Measurements from ENCODE around the gene NPTX1. TPM values are rescaled to one million over a fixed set of nuclear protein-coding genes. Genes with fewer than 3 reads are reported as not detected.

Gene NPTX1
- total RNA-seq, 2 experiments from 2014 or later, result 0.22 TPM; not detected in 1

DNA sequence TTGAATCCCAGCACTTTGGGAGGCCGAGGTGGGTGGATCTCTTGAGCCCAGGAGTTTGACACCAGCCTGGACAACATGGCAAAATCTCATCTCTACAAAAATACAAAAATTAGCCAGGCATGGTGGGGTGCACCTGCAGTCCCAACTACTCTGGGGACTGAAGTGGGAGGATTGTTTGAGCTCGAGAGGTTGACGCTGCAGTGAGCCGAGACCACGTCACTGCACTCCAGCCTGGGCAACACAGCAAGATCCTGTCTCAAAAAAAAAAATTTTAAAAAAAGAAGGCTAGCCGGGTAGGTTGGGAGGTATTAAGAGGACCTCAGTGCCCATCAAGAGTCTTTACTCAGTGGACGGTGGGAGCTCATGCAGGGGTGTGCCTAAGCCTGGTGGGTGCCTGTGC, 3.8 kb upstream of the NPTX1 start:
- ChIA-PET CTCF (ENCODE audit: unreplicated experiment) (interaction anchor here (0.5 kb wide), 1 partner anchor 651 kb away, joined by 3 read pairs; no protein-coding TSS in a partner anchor), POLR2A (no interaction called here)
- Histone ChIP-seq H4K20me1 (ENCODE audit: insufficient read depth, low read length) (no peaks in the 10 kb centered on the region), H2AFZ (ENCODE audit: low read length) (no peak overlapping the region), H3K36me3 (ENCODE audit: insufficient read depth, low read length) (no peaks in the 10 kb centered on the region), H3K9me2 (ENCODE audit: insufficient read depth, low read length) (no peaks in the 10 kb centered on the region), H3K4me1 (ENCODE audit: insufficient read depth, low read length, poor library complexity, severe bottlenecking) (peaks cover 11% of the 10 kb centered on the region), H3K4me2 (ENCODE audit: low read length) (no peak overlapping the region), H3K27ac (ENCODE audit: low read depth, low read length, poor library complexity, severe bottlenecking) (no peak overlapping the region), H3K79me2 (ENCODE audit: insufficient read depth, low read depth, low read length) (no peaks in the 10 kb centered on the region), H3K4me3 (ENCODE audit: low read depth, low read length, poor library complexity, severe bottlenecking) (no peak overlapping the region), H3K9me3 (ENCODE audit: low read length) (no peaks in the 10 kb centered on the region)
- no peak for TF ChIP-seq EZH2phosphoT487 (IDR thresholded peaks at IDR 0.05; ENCODE audit: borderline replicate concordance, low read depth, low read length)
- TF ChIP-seq, protein P1, sequence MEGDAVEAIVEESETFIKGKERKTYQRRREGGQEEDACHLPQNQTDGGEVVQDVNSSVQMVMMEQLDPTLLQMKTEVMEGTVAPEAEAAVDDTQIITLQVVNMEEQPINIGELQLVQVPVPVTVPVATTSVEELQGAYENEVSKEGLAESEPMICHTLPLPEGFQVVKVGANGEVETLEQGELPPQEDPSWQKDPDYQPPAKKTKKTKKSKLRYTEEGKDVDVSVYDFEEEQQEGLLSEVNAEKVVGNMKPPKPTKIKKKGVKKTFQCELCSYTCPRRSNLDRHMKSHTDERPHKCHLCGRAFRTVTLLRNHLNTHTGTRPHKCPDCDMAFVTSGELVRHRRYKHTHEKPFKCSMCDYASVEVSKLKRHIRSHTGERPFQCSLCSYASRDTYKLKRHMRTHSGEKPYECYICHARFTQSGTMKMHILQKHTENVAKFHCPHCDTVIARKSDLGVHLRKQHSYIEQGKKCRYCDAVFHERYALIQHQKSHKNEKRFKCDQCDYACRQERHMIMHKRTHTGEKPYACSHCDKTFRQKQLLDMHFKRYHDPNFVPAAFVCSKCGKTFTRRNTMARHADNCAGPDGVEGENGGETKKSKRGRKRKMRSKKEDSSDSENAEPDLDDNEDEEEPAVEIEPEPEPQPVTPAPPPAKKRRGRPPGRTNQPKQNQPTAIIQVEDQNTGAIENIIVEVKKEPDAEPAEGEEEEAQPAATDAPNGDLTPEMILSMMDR (conservative IDR thresholded peaks at IDR 0.05; ENCODE audit: low read length), result no peak
- intact Hi-C loops (cut with micrococcal nuclease; ENCODE audit: unreplicated experiment), result no loop called here
- no peak for DNase-seq (ENCODE audit: low spot score)
- BruUV-seq (replicated peaks), result no TSS peak

DNA sequence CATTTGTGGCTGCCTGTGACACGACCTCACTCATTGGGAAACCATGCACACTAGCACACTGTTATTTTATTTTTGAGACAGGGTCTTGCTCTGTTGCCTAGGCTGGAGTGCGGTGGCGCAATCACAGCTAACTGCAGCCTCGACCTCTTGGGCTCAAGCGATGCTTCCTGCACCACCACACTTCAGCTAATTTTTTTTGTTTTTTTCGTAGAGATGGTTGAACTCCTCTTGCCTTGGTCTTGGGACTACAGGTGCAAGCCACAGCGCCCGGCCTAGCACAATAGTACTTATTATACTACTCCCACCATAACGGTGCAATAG, 2.8 kb upstream of the NPTX1 start:
- Histone ChIP-seq H3K79me2 (ENCODE audit: insufficient read depth, low read depth, low read length) (no peaks in the 10 kb centered on the region), H2AFZ (ENCODE audit: low read length) (no peak overlapping the region), H3K4me2 (ENCODE audit: low read length) (no peak overlapping the region), H3K9me3 (ENCODE audit: low read length) (no peaks in the 10 kb centered on the region), H3K4me3 (ENCODE audit: low read depth, low read length, poor library complexity, severe bottlenecking) (no peak overlapping the region), H3K27ac (ENCODE audit: low read depth, low read length, poor library complexity, severe bottlenecking) (no peak overlapping the region), H3K9me2 (ENCODE audit: insufficient read depth, low read length) (no peaks in the 10 kb centered on the region), H4K20me1 (ENCODE audit: insufficient read depth, low read length) (no peaks in the 10 kb centered on the region), H3K36me3 (ENCODE audit: insufficient read depth, low read length) (no peaks in the 10 kb centered on the region), H3K4me1 (ENCODE audit: insufficient read depth, low read length, poor library complexity, severe bottlenecking) (peaks cover 14% of the 10 kb centered on the region)
- intact Hi-C loops (cut with micrococcal nuclease; ENCODE audit: unreplicated experiment), result no loop called here
- TF ChIP-seq, protein P1 (conservative IDR thresholded peaks at IDR 0.05; ENCODE audit: low read length), result no peak
- TF ChIP-seq EZH2phosphoT487 (IDR thresholded peaks at IDR 0.05; ENCODE audit: borderline replicate concordance, low read depth, low read length), result no peak
- ChIA-PET CTCF (ENCODE audit: unreplicated experiment) (no interaction called here), POLR2A (no interaction called here)
- BruUV-seq (replicated peaks), result no TSS peak
- DNase-seq (ENCODE audit: low spot score), result no peak

DNA sequence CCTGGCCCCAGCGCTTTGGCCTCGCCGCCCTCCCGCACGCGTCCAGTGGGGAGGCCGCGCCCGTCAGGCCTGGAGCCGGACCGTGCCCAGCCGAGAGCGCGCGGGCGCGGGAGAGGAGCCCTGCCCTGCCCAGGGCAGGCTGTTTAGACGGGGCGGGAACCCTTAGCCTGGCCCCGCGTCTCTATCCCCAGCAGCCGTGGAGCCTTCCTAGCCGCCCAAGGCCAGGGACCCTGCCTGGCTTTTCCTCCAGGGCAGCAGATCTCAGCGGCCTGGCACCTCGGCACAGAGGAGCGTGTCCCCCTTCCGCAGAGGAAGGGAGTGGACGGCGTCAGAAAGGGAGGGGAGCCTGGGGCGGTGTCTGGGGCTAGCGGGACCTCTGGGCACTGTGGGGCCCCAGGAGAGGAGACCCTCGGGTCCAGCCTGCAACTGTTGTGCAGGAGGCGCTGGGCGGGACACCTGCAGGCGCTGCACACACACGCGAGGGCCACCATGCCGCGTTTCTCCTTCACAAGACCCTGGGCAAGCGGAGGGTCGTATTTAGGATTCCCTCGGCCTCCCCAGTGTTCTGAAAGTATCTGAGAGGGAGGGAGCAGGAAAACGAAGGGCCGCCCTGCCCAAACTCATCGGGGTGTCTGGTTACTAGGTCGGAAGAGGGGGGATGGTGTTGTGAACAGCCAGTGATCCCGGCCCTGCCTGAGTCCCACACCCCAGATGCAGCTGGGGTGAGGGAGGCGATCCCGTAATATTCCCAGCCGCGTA, 2.3 kb upstream of the NPTX1 start:
- H3K4me3 ChIP-seq (ENCODE audit: low read depth, low read length, poor library complexity, severe bottlenecking), result no peak overlapping the region
- POLR2A ChIA-PET, result no interaction called here
- H3K4me2 ChIP-seq (ENCODE audit: low read length), result no peak overlapping the region
- no peak for TF ChIP-seq EZH2phosphoT487 (IDR thresholded peaks at IDR 0.05; ENCODE audit: borderline replicate concordance, low read depth, low read length)
- TF ChIP-seq, protein P1 (conservative IDR thresholded peaks at IDR 0.05; ENCODE audit: low read length), result no peak
- no peak for DNase-seq (ENCODE audit: low spot score)
- H3K27ac ChIP-seq (ENCODE audit: low read depth, low read length, poor library complexity, severe bottlenecking), result no peak overlapping the region
- H4K20me1 ChIP-seq (ENCODE audit: insufficient read depth, low read length), result no peaks in the 10 kb centered on the region
- no peaks in the 10 kb centered on the region for H3K9me2 ChIP-seq (ENCODE audit: insufficient read depth, low read length)
- peaks cover 18% of the 10 kb centered on the region for H3K4me1 ChIP-seq (ENCODE audit: insufficient read depth, low read length, poor library complexity, severe bottlenecking)
- no TSS peak for BruUV-seq (replicated peaks)
- CTCF ChIA-PET (ENCODE audit: unreplicated experiment), result no interaction called here
- no peaks in the 10 kb centered on the region for H3K79me2 ChIP-seq (ENCODE audit: insufficient read depth, low read depth, low read length)
- intact Hi-C loops (cut with micrococcal nuclease; ENCODE audit: unreplicated experiment), result no loop called here
- H2AFZ ChIP-seq (ENCODE audit: low read length), result no peak overlapping the region
- no peaks in the 10 kb centered on the region for H3K36me3 ChIP-seq (ENCODE audit: insufficient read depth, low read length)
- no peaks in the 10 kb centered on the region for H3K9me3 ChIP-seq (ENCODE audit: low read length)
